Cerebellar cortex (tissue), 1 donor: ENCODE measurements around the gene ACKR1.

Source experiments
- DNase-seq: peaks from one replicate; pipeline ENCODE4 v3.0.0-alpha.2; 2015; ENCODE audit warnings: low spot score

The ACKR1 gene, protein sequence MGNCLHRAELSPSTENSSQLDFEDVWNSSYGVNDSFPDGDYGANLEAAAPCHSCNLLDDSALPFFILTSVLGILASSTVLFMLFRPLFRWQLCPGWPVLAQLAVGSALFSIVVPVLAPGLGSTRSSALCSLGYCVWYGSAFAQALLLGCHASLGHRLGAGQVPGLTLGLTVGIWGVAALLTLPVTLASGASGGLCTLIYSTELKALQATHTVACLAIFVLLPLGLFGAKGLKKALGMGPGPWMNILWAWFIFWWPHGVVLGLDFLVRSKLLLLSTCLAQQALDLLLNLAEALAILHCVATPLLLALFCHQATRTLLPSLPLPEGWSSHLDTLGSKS

DNA sequence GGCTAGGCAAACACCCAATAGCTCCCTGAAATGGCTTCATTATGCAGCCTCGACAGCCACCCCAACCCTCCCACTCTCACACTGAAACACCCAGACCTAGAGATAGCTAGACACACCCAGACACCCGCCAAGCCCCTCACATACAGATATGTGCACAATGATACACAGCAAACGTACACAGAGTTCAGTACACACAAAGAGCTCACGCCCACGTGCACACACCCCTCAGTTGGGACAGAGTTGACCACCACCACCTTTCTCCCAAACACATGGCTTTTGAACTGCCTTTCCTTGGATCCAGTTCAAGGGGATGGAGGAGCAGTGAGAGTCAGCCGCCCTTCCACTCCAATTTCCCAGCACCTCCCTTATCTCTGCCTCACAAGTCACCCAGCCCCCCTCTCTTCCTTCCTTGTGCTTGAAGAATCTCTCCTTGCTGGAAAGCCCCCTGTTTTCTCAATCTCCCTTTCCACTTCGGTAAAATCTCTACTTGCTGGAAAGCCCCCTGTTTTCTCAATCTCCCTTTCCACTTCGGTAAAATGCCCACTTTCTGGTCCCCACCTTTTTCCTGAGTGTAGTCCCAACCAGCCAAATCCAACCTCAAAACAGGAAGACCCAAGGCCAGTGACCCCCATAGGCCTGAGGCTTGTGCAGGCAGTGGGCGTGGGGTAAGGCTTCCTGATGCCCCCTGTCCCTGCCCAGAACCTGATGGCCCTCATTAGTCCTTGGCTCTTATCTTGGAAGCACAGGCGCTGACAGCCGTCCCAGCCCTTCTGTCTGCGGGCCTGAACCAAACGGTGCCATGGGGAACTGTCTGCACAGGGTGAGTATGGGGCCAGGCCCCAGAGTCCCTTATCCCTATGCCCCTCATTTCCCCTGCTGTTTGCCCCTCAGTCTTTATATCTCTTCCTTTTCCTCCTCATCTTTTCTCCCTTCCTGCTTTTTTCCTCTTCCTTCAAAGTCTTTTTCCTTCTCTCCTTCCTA, at the start of gene ACKR1:
TSS of gene ACKR1 (plus strand) at position 715 of the 981 bp plus-strand sequence. CDS start at position 800, 85 bp downstream.
- DNase-seq: no peak

DNA sequence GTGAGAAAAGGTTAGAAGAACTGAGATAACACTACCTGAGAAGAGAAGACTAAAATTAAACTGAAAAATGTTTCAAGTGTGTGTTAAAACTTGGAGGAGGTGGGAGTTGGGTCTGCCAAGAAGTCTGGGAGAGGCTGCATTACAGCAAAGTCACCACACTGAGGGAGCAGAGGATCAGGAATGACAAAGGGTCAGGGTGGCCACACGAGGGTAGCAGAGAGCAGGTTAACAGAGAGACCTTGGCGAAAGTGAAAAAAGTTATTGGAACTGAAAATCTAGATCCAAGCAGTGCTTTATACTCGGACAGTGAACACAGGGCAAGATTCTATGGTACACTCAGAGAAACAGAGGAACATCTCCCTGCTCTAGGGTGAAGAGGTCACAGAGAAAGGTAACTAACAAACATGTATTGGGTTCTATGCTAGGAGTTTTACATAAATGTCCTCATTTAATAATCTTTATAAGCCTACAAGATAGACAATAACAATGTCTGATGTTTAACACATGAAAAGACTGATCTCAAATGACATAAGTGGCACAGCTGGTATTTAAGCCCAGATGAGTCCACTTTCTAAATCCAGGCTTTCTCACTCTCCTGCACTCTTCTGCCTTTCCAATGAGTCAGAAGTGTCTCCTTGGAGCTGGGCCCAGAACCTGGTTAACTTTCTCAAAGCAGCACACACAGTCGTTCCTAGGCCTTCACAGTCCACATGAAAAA, 43.5 kb upstream of the ACKR1 start:
- DNase-seq: peak; percentile 86

DNA sequence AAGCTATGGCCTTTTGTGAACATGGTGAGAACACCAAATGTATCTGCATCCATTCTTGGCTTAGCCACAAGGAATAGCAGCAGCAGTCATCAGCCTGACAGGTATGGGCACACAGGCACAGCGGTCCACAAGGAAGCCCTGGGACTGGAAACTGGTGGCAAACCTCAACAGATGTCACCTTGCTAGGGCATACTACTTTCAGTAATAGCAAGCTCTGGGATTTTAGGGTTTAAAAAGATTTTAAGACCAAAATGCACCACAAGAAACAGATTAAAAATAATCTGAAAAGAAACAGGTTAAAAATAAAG, 43.0 kb upstream of the ACKR1 start:
- no peak for DNase-seq

DNA sequence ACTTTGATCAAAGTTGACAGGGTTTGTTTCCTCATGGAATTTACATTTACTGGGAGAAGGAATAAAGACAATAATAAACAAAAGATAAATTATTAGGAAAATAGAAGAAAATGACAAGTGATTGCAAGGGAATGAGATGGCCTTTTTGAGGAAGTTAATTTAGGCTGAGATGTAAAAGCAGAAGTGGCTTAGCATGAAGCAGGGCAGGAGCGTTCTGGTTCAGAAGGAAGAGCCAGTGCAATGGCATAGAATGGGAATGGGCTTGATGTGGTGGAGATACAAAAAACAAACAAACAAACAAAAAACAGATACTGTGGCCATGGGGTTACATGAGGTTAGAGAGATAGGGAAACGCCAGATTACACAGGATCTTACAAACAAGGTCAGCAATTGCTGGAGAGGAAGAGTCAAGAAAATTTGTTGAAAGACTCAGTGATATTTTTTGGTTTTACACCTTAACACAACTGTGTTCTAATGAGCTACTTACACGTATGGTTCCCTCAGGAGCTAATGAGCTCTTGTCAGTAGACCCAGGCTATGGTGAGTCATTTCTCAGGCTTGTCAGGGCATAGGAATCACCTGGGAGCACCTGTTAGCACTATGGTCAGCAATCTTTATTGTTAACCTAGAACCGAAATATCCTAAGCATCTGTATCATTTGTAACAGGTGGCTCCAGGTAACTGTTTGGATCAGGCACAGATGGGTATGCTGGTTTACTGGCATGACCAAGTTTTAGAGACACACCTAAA, 42.0 kb upstream of the ACKR1 start:
- DNase-seq: no peak

DNA sequence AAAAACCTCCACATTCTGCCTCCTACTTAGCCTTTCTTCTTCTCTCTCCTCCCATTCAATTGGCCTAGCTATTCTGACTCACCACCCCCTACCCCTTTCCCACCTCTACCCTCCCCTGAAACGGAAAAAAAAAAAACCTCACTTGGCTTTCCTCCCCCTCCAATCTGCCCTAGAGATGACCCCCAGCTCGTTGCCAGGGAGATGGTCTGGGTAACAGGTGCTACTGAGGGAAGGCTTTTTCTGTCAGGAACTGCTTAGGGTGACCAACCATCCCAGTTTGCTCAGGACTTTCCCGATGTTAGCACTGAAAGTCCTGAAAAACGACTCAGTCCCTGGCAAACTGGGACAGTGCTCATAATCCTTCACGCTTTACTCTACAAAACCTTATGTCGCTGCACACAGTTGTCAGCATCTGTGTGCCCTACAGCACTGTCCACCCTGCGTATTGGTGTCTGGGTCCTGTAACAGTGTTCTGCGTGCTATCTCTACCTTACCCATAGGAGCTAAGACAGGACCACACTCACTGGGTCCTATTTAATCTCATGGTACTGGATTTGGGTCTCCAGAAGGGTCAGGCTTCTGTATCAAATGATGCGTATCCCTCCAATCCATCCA, 41.0 kb upstream of the ACKR1 start:
- DNase-seq: no peak

DNA sequence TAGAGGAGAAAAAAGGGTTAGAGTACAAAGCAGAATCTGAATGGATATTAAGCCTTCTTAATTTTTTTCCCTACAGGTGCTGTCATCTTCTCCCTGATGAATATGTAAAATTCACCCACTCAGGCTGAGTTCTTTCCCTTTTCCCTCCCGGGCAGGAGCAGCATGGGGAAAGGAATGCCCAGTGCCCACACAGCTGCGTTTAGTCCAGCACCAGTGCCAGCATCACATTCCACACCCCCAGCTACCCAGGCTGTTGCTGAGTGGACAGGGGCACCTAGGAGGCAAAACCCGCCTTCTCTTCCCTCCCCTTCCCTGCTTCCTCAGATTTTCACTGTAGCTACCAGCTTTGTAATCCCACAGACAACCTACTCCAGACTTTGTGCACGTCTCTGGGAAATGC, 36.6 kb upstream of the ACKR1 start:
- DNase-seq: no peak

DNA sequence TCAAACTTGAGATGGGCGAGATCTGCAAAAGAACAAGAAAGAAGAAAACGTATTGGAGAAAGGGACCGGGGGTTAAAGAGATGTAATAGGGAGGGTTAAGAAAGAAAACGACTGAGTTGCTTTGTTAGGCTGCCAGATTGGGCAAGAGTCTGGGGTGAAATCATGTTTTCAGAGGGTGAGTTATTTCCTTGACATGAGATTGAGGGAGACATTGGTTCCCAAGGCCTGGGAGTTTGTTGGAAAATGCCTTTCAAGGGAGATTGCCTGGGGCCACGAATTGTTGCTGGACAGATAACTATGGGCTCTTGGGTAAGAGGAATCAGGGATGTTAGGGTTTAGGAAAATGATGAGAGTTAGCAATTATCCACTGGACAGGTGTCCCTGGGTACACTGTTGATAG, 34.0 kb upstream of the ACKR1 start:
- no peak for DNase-seq

DNA sequence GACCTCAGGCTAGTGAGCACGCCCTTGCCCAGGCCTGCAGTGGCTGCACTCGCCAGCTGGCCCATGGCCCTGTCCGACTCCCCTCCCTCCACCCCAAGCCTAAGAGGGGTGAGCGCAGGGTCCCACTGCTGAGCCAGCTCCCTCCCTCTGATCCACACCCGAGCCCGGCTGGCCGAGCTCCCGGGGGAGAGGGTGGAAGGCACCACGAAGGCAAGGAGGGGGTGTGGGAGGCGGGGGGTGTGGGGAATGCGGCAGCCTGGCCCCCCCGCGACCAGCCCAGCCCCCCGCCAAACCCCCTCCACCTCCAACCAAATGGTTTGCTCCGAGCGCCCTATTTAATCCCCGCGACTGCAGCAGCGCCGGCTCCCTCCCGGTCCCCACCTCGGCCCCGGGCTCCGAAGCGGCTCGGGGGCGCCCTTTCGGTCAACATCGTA, 33.4 kb upstream of the ACKR1 start, which contains the start of gene CADM3:
TSS of gene CADM3 (plus strand) at position 362 of the 434 bp plus-strand sequence. CDS start 151 bp downstream, outside the sequence.
- peak; percentile 81 for DNase-seq

DNA sequence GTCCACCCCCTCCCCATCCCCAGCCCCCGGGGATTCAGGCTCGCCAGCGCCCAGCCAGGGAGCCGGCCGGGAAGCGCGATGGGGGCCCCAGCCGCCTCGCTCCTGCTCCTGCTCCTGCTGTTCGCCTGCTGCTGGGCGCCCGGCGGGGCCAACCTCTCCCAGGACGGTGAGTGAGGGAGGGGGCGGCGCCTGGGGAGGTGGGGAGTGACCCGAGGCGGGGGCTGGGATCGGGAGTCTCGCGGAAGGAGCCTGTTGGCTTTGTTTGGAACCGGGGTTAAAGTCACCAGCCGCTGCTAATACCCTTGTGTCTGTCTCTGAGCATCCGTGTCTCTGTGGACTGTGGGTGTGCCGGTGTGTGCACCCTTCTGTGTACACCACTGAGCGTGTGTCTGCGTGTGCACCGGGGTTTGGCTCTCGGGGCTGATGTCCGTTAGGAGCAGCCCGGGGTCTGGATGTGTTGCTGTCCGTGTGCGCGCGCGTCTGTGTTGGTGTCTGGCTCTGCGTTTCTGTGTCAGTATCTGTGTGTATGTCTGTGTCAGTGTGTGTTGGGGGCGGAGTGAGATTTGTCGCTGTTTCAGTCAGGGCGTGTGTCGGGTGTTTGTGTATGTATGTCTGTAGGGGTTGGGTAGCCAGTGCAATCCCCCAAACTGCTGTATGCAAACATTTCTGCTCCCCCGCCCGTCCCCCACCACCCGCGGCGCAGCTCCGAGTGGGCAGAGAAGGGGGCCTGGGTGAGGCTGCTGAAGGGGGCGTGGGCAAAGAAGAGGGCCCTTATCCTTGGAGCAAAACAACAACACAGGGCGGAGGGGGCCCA, 32.8 kb upstream of the ACKR1 start:
- DNase-seq: peak; percentile 62

DNA sequence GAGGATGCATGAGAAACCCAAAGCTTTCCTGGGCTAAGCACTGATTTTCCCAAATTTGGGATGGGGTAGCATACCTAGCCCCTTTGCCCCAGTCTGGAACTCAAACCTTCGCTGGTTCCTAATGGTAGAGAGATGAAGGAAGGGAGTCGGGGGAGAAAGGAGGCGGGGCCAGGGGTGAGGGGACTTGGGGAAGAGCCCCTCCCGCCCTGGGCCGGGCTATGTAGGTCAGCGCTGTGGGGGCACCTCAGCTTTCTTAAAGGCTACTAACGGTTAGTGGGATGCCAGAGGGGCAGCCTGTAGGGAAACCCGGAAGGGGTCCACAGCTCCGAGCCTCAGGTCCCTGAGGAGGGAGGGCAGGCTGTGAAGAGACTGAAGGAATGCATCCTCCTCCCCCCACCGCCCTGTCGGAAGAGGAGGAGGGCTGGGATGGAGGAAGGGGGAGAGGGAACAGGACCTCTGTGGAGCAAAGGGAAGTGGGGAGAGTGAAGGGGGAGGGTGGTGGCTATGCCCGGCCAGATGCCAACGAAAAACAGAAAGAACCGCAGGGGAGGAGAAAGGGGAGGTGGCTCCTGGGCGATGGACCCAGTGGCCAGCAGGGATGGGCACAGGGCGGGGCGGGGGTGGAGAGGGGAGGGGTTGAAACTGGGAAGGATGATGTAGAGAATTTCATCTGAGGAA, 31.9 kb upstream of the ACKR1 start:
- DNase-seq: peak; percentile 90

DNA sequence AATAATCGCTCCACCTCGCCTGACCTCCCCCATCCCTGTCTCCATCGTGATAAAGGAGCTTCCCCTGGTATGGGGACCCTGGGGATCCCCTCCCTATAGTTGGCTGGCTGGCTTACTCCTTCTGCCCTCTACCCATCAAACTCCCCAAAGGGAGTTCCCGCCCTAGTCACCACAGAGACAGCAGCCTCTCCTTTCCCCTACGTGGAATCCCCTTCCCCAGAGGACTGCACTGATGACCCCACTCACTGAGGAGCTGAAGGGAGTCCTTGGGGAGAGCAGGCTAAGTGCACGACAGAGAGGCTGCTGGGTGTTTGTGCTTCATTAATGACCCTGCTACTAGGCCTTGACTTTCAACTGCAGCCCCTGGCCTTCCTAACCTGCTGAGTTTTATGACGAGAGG, 31.4 kb upstream of the ACKR1 start:
- DNase-seq: no peak

DNA sequence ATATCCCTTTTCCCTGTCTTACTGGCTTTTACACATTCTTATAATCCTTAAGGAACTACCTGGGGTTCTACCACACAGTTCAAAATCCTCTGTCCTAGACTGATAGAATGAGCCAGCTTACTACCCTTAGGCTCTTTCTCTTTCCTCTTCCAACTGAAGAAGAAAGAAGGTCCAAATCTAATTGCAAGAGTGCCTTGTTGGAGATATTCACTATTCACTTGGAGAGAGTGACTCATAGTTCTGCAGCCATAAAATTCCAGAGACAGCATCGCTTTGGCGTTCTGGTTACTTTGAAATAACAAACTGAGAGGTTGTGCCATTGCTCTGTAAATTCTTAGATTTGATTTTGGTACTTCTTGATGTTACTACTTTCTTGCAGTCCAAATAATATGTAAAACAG, 29.1 kb upstream of the ACKR1 start:
- no peak for DNase-seq

DNA sequence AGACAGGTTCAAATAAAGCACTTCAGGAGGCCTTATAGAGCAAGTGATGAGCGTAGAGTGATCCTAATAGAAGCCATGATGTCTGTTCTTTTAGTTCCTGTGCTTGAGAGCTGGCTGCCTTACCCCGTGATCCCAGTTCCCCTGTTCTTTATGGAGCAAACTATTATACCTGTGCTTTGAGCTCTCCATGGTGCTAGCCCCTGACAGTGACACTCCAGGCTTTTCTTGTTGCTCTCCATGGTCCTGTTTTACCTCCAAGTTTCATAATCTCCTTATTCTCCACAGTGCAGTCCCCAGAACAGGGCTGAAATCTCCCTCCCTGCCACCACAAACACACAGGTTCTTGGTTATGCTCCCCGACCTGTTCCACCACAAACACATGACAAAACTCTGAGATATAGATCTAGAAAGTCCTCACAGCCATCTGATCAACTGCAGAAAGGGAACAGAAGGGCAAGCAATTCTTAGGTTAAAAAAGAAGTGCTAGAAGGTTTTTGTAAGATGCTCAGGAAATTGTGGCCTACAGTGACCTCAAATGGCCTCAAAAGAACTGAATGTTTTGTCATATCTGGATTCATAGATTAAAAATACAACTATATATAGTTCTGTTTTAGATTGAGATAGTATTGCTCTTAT, 27.3 kb upstream of the ACKR1 start:
- DNase-seq: no peak

DNA sequence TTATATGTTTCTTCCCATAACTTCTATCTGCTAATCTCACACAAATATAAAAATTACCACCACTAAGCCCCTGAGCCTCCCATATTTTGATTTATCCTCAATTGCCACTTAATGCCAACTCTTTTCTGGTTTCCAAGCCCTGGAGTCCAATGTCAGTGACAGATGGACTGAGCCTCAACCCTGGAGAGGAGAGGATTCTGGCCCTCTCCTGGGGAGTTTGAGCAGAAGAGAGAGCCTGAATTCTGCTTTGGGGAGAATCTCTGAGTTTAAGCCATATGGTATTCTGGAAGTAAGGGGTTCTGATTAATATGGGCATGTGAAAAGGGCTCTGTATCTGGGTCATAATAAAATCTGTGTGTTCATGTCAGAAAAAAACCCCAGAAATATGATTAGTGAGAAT, 24.8 kb upstream of the ACKR1 start:
- peak; percentile 92 for DNase-seq

DNA sequence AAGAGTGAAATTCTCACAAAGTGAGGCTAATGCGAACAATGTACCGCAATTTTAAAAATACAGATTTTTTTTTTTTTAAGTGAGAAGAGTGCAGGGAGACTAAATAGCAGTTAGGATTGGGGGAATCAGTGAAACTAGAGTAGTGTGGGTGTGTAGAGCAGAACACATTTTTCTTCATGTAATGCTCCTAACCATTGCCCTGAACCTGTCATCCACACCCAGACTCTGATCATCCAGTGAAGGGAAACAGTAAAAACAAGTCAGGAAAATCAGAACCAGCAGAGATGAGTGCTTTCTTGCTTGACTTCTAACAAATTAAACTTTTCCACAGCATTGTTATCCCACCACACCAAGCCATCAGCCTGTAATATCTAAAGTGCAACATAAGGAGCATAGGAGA, 24.2 kb upstream of the ACKR1 start:
- DNase-seq: no peak

DNA sequence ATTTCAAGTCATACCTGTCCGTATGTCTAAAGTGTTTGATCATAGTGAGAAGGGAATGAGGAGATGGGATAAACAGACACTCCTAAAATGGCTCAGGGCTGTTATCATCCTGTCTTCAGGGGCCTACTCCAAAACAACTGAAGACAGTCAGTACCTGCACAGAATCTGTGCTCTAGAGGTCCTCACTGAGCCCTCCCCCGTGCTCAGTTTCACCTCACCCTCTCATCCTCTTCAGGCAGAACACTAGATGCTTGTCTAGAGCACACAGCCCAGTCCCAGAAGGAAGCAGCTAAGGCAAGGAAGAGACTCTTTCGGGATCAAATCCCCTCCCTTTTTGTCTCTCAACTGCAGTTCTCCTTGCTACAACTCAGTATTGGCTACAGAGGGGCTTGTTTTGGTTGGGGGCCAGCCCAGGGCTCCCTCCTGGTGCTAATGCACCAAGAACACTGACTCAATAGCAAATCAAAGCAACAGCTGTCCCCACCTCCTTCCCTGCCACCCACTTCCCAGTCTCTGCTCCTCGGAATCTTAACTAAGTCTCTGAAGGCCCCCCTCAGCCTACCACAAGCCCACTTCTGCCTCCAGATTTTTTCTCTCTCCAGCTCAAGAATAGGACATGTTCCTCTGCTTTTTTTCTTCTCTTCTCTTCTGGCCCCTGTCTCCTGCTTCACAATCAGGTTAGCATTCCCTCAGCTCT, 23.2 kb upstream of the ACKR1 start:
- no peak for DNase-seq

DNA sequence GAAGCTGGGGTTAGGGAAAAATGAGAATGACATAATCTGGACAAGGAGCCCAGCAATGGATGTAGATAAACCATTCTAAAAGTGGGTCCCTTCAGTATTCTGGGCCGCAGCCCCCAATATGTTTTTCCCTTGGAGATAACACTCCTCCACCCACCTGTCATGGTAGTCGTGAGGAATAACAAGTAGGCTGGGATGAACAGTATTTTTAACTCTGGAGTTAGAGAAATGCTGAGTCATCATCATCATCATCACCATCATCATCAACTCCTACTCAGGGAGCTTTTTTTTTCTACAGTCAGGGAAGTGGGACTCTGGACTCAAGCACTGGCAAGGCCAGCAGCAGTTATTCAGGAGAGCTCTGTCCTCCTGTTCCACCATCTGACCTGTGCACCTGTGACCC, 20.5 kb upstream of the ACKR1 start:
- no peak for DNase-seq

DNA sequence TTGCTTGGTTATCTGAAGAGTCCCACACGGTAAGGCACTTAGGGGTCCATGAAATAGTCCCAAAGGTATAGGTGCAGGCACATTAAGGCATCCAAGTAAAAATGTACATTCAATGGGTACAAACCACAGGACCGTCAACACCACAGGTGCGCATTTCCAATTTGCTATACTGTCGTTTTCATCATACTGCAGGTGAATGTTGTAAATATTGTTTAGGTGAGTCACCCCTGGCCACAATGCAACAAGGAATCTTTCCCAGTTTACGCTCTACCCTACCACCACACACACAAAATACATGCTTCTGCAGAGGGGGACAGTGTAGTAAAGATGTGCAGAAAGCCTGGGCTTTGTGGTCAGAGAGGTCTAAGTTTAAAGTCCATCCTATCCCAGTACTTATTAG, 19.6 kb upstream of the ACKR1 start:
- no peak for DNase-seq

DNA sequence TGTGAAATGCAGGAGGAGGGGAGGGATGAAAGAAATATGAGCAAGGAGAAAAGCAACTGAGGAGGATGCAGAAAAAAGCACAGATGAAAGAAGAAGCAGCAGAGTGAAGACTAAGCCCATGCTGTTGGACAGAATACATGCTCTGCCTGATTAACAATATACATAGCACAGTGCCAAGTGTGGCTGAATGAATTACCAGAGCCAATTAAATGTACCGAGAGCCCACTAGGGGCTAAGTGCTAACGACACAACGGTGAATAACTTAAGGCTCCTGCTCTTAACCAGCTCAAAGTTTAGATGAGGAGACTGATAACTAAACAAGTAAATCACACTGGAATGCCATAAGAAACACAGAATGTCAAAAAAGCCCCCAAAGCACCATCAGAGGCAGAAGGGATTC, 17.6 kb upstream of the ACKR1 start:
- DNase-seq: no peak
